Endodermal cell (in vitro differentiated cells): Measurements from ENCODE around the gene VRK2. TPM values are rescaled to one million over a fixed set of nuclear protein-coding genes. Genes with fewer than 3 reads are reported as not detected.

Source experiments
- DNase-seq: peaks from one replicate; pipeline ENCODE4 v3.0.0-alpha.2; 2017
- H3K27ac ChIP-seq: 2 replicates; pipeline ENCODE4 v1.5.1; 2013; ENCODE audit warnings: mild to moderate bottlenecking, low read depth, low read length, moderate library complexity
- H3K27me3 ChIP-seq: 2 replicates; pipeline ENCODE4 v1.6.1; 2013; ENCODE audit warnings: mild to moderate bottlenecking, low read length, moderate library complexity; ENCODE audit not compliant: insufficient read depth, control insufficient read depth, poor library complexity, severe bottlenecking
- H3K36me3 ChIP-seq: 2 replicates; pipeline ENCODE4 v1.7.0; 2013; ENCODE audit warnings: mild to moderate bottlenecking, low read length, moderate library complexity; ENCODE audit not compliant: control insufficient read depth, insufficient read depth
- H3K4me1 ChIP-seq: one replicate; pipeline ENCODE4 v1.7.0; 2013; ENCODE audit warnings: low read length; ENCODE audit not compliant: control insufficient read depth, insufficient read depth
- H3K4me3 ChIP-seq: 2 replicates; pipeline ENCODE4 v1.5.1; 2013; ENCODE audit warnings: mild to moderate bottlenecking, low read length, moderate library complexity
- H3K9ac ChIP-seq: 2 replicates; pipeline ENCODE4 v1.6.1; 2013; ENCODE audit warnings: mild to moderate bottlenecking, low read length, moderate library complexity; ENCODE audit not compliant: poor library complexity, severe bottlenecking; ENCODE audit errors: extremely low read depth
- H3K9me3 ChIP-seq: 2 replicates; pipeline ENCODE4 v1.6.1; 2013; ENCODE audit warnings: mild to moderate bottlenecking, low read length, moderate library complexity; ENCODE audit not compliant: control insufficient read depth
- H3K27ac Mint-ChIP-seq: 2 replicates; pipeline ENCODE4 v1.8.0; 2020; ENCODE audit warnings: mixed read lengths
- H3K27me3 Mint-ChIP-seq: 2 replicates; pipeline ENCODE4 v1.8.0; 2021; ENCODE audit warnings: mild to moderate bottlenecking, mixed read lengths; ENCODE audit not compliant: insufficient read depth
- H3K36me3 Mint-ChIP-seq: 2 replicates; pipeline ENCODE4 v1.8.0; 2020; ENCODE audit warnings: low read depth, mixed read lengths
- H3K4me1 Mint-ChIP-seq: 2 replicates; pipeline ENCODE4 v1.8.0; 2020; ENCODE audit warnings: mixed read lengths
- H3K4me3 Mint-ChIP-seq: 2 replicates; pipeline ENCODE4 v1.8.0; 2020; ENCODE audit warnings: mild to moderate bottlenecking, moderate library complexity, mixed read lengths
- H3K9me3 Mint-ChIP-seq: 2 replicates; pipeline ENCODE4 v1.8.0; 2020; ENCODE audit warnings: mild to moderate bottlenecking, mixed read lengths
- WGBS, 2 experiments: methylation state at CpG; one replicate each; pipeline versions ENCODE4 v1.1.5 to v1.1.7; 2013; ENCODE audit warnings: missing lambda C conversion rate in 2 of 2, mixed read lengths in 1 of 2; ENCODE audit not compliant: insufficient coverage in 1 of 2, insufficient read length in 1 of 2; 5-methylcytosine and 5-hydroxymethylcytosine counted together
- total RNA-seq, 2 donors: library from RNA; stranded (reverse); fragmentation: NEBNext Ultra II Directional in 1 of 2; extraction: Animal tissue kit (Norgen Biotek cat#: 25700) in 1 of 2; gene quantifications; 2 replicates in 1 of 2; 3 replicates in 1 of 2; pipeline ENCODE4 v1.2.1, GENCODE V29; 2021
- TF ChIP-seq, protein P1 (sequence below): fragments of 200-600 bp; sonication (generic); conservative IDR thresholded peaks from 2 replicates; pipeline ENCODE4 v1.5.0; 2021; ENCODE audit warnings: antibody characterized with exemption, mild to moderate bottlenecking

The VRK2 gene
- total RNA-seq, 2 donors from 2014 or later: 27.3 to 33.3 TPM

DNA sequence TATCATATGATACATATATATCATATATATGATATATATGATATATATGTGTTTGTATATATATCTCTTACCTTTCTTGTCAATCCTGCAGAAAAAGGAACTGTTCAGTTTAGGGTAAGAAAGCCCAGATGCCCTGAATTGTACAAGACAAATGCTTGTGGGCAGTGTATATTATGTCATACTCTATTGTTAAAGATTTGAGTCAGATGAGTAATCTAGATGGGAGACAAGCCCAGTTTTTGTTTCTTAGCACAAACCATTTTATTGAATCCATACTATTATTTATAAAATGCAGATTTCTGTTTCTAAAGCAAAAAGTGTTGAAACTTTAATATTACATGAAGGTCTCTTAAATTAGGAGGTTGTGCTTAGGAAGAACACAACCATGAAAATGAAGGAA is 90.6 kb downstream of the VRK2 start:
- no peak for DNase-seq
- Mint-ChIP-seq H3K27me3 (no peaks in the 10 kb centered on the region), H3K36me3 (peaks cover 20% of the 10 kb centered on the region), H3K27ac (no peak overlapping the region), H3K4me3 (no peak overlapping the region), H3K4me1 (peaks cover 2% of the 10 kb centered on the region), H3K9me3 (no peaks in the 10 kb centered on the region)
- Histone ChIP-seq H3K9me3 (no peaks in the 10 kb centered on the region), H3K9ac (no peak overlapping the region), H3K4me1 (no peaks in the 10 kb centered on the region), H3K27ac (no peak overlapping the region), H3K4me3 (no peak overlapping the region), H3K36me3 (peaks cover 20% of the 10 kb centered on the region), H3K27me3 (no peaks in the 10 kb centered on the region)
- TF ChIP-seq, protein P1, sequence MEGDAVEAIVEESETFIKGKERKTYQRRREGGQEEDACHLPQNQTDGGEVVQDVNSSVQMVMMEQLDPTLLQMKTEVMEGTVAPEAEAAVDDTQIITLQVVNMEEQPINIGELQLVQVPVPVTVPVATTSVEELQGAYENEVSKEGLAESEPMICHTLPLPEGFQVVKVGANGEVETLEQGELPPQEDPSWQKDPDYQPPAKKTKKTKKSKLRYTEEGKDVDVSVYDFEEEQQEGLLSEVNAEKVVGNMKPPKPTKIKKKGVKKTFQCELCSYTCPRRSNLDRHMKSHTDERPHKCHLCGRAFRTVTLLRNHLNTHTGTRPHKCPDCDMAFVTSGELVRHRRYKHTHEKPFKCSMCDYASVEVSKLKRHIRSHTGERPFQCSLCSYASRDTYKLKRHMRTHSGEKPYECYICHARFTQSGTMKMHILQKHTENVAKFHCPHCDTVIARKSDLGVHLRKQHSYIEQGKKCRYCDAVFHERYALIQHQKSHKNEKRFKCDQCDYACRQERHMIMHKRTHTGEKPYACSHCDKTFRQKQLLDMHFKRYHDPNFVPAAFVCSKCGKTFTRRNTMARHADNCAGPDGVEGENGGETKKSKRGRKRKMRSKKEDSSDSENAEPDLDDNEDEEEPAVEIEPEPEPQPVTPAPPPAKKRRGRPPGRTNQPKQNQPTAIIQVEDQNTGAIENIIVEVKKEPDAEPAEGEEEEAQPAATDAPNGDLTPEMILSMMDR: no peak

DNA sequence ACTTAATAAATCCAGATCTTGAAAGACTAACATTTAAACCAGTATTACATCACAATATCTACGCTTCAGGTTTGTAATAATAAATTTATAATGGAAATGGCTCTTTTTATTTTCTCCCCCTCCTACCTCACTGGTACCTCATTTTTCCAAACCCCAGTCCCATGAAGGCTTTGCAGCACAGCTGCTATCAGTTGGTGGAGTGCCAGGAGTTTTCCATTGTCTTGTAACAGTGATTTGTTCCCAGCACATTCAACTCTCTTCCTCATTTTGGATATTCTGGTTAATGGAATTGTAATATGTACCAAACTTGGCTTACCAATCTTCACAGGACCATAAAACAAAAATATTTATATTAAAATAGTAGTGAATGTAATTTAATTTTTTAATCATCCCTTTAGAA is 91.2 kb downstream of the VRK2 start:
- peaks cover 14% of the 10 kb centered on the region for H3K36me3 ChIP-seq
- Mint-ChIP-seq H3K27me3 (no peaks in the 10 kb centered on the region), H3K27ac (no peak overlapping the region), H3K4me3 (no peak overlapping the region), H3K36me3 (peaks cover 17% of the 10 kb centered on the region), H3K9me3 (no peaks in the 10 kb centered on the region), H3K4me1 (peaks cover 2% of the 10 kb centered on the region)
- no peak for DNase-seq
- no peaks in the 10 kb centered on the region for H3K27me3 ChIP-seq
- no CpG with 5 or more reads among the region's 1 CpG for WGBS, 2 experiments
- no peak overlapping the region for H3K9ac ChIP-seq
- H3K4me1 ChIP-seq: no peaks in the 10 kb centered on the region
- TF ChIP-seq, protein P1: no peak
- no peak overlapping the region for H3K27ac ChIP-seq
- no peaks in the 10 kb centered on the region for H3K9me3 ChIP-seq
- no peak overlapping the region for H3K4me3 ChIP-seq

DNA sequence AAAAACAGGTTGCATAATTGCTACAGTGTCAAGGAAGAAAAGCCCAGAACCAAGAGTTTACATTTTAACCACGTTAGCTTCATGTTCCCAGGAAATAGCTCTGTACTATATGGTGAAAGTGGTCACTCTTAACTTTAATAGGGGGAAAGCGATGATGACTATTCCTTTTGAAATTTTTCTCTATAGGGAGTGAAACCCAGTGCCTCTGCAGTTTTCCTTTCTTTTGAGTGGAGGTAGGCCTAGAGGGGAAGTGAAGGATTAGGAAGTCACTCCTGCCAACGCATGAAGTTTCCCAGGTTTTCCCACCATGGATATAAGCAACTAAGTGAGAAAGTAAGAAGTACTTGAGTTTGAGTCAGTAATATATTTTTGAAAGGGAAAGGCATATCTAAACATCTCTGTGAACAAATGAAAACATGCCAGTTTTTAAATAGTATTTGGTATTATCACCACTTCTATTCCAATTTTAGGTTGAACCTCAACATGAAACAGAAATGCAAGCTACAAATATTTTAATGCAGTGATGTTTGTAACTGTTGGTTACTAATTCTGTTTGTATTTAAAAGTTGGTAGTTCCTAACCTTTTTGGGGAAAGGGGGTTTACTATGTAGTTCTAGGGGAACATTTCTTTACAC is 91.9 kb downstream of the VRK2 start:
- no peaks in the 10 kb centered on the region for H3K9me3 Mint-ChIP-seq
- Histone ChIP-seq H3K9ac (no peak overlapping the region), H3K27me3 (no peaks in the 10 kb centered on the region), H3K4me1 (no peaks in the 10 kb centered on the region), H3K27ac (no peak overlapping the region), H3K4me3 (no peak overlapping the region), H3K36me3 (peaks cover 17% of the 10 kb centered on the region), H3K9me3 (no peaks in the 10 kb centered on the region)
- 87 to 95% methylated on average over 2 to 3 of the region's 3 CpGs for WGBS, 2 experiments
- H3K36me3 Mint-ChIP-seq: peaks cover 15% of the 10 kb centered on the region
- H3K4me1 Mint-ChIP-seq: peaks cover 2% of the 10 kb centered on the region
- no peak overlapping the region for H3K27ac Mint-ChIP-seq
- no peak for DNase-seq
- H3K27me3 Mint-ChIP-seq: no peaks in the 10 kb centered on the region
- TF ChIP-seq, protein P1: no peak
- H3K4me3 Mint-ChIP-seq: no peak overlapping the region
